GM21576 (cell line): ENCODE measurements around the gene CD8A.

Experiments used
- ATAC-seq: cut with Tn5 transposase; IDR thresholded peaks from one replicate; pipeline ENCODE4 v1.9.1; 2021; ENCODE audit warnings: mild to moderate bottlenecking, moderate library complexity; ENCODE audit not compliant: unreplicated experiment

Gene CD8A

DNA sequence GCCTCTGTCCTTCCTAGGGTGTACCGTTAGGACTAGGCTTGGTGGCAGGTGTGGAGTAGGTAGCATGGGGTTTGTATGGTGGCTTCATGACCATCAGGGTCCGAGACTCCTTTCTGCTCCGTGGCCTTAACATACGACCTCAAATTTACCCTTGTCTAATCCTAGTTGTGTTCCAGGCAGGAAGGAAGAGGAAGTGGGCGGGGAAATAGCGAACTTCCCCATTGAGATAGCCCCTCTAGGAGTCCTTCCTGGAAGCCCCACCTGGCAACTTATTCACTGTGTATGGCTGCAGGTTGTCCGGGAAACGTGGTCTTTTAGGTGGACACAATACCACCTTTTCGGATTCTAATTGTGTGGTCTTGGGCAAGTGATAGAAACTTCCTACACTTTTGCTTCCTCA, 9.3 kb downstream of the CD8A start:
- ATAC-seq, result no peak

DNA sequence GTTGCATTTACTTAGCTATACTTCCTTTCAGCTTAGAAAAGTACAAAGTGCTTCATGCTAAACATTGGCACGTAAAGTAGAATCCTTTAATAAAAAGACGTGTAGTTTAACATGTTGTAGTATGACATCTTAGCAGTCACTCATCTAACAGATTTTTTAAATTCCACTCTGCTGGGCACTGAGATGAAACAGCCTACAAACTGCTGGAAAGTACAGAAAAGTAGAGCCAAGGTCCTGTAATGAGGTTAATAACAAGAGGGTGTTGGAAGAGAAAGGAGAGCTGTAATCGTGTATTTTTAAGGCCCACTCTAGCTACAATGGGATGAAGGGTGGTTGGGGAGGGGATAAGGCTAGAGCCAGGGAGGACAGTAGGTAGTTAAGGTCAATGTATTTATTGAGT, 10.7 kb downstream of the CD8A start:
- ATAC-seq, result no peak

GRCh38 chr2:86778957-86779356, 11.8 kb downstream of the CD8A start:
- no peak for ATAC-seq

DNA sequence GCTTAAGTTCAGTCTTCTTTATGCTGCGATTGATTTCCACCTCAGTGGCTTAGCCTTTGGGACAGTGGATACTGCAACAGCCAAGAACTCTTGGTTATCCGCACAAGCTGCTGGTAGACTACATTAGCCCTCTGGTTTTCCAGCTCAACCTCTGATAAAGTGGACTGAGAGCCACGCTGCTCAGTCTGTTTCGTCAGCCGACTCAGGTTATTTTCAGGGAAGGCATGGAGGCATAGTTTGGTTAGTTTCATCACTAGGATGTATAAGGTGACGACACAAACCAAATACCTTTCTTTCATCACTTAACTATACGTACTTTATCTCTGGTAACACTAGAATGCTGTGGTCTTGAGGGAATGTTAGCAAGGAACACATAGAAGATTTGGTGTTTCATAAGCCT, 14.2 kb downstream of the CD8A start:
- ATAC-seq, result no peak

DNA sequence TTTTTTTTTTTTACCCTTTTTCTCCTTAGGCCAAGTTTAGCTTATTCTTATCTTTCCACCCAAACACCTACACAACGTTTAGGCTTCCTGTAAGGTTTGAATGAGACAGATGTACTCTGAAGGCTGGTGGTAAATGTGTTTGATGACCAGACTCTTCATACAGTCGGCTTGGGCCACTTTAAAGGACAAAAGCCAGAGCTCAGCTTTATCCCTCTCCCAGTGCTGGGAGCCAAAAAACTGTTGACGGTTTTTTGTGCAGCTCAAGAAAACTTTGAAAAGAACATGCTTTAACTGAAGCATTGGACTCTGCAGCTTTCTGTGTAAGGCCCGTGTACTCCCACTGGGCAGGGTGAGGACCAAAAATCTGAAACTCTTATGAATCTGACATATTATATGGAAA, 15.4 kb downstream of the CD8A start:
- no peak for ATAC-seq

DNA sequence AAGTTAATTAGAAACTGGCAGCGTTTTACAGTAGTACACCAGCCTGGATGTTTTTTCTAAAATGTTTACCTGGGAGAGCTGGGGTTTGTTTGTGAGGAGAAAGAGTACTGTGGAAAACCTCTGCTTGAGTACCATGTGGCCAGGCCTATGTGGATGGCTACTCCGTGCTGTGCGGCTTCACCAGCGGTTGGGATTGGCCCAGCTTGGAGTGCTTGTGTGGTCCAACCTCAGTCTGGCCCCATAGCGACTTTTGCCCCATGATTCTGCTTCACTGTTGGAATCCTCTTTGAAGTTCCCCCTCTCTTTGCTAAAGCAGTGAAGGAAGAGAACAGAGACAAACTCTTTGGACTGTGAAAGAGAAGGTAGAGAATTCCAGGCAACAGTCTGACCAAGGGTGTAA, 15.9 kb downstream of the CD8A start:
- no peak for ATAC-seq

- ATAC-seq, result no peak
These were observed 18.1 kb downstream of the CD8A start for GRCh38 chr2:86772611-86773010.

- no peak for ATAC-seq
These were observed 19.9 kb downstream of the CD8A start for GRCh38 chr2:86770816-86771301.

GRCh38 chr2:86769838-86770237, 20.9 kb downstream of the CD8A start:
- no peak for ATAC-seq

- no peak for ATAC-seq
These were observed 22.3 kb downstream of the CD8A start for GRCh38 chr2:86768189-86768949.

GRCh38 chr2:86765310-86765695, 25.4 kb downstream of the CD8A start:
- ATAC-seq, result no peak

DNA sequence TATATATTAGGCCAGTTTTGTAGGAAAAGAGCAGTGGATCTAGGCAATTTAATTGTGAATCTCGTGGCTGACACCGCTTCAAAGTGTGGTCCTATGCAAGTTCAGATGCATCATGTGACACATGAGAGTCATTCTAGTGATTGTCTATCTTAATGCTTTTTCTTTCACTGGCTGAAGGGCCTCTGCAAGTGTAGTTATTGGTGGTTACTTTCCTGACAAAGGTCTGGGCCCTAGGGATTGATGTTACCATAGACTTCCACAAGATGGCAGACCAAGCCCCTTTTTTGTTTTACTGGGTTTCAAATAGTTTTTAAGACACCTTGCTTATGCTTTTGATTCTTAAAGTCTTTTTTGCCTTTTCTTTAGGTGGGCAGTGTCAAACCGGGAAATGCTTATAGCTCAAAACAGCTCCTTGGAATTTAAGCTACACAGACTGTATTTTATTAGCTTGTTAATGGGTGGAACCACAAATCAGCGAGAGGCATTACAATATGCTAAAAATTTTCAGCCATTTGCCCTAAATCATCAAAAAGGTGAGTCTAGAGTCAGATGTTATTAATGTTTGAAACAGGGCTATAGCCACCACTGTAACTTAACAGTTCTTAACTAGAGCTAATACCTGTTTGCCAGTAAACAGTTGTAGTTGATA, 25.9 kb downstream of the CD8A start:
- ATAC-seq, result no peak

- ATAC-seq, result no peak
These were observed 30.3 kb downstream of the CD8A start for GRCh38 chr2:86760371-86760770.

- no peak for ATAC-seq
These were observed 32.3 kb downstream of the CD8A start for GRCh38 chr2:86758405-86758804.

DNA sequence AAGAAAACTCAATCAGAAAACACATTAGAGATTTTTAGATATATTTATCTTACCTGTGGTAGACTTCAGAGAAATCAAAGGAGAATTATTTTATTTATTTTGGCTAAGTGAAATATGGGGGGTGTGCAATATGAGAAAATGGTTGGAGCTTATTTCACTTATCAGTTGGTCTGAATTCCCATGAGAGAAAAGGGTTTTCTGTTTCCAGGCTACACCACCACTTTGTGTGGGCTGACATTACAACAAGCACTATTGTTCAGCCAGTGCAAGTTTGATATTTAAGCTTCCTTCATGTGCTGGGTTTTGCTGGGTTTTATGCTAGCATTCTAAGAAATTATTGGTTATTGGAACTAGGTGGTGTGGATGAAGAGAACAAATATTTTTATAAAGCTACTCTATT, 37.1 kb downstream of the CD8A start:
- no peak for ATAC-seq

- no peak for ATAC-seq
These were observed 37.8 kb downstream of the CD8A start for GRCh38 chr2:86752934-86753333.

GRCh38 chr2:86751778-86752177, 38.9 kb downstream of the CD8A start:
- ATAC-seq, result no peak

DNA sequence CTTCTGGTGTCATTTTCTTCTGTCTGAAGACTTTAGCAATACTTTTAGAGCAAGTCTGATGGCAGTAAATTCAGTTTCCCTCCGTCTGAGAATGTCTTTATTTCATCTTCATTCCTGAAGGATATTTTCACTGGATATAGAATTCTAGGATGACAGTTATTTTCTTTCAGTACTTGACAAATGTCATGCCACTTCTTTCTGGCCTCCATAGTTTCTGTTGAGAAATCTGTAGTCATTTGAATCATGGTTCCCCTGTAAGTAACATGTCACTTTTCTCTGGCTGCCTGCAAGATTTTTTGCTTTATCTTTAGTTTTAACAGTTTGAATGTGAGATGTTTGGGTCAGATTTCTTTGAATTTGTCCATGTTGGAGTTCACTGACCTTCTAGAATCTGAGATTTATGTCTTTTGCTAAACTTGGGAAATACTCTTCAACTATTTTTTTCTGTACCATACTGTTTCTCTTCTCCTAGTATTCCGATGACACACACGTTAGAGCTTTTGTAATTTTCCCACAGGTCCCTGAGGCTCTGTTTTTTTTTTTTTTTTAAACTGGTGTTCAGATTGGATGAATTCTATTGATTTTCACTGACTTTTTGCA, 40.4 kb downstream of the CD8A start:
- ATAC-seq, result no peak

- ATAC-seq, result no peak
These were observed 42.7 kb downstream of the CD8A start for GRCh38 chr2:86747711-86748639.

- ATAC-seq, result no peak
These were observed 43.8 kb downstream of the CD8A start for GRCh38 chr2:86746939-86747338.

- ATAC-seq, result no peak
These were observed 46.6 kb downstream of the CD8A start for GRCh38 chr2:86744152-86744551.
